Aorta (tissue), 5 donors: ENCODE measurements around the gene PTPN13. TPM values are rescaled to one million over a fixed set of nuclear protein-coding genes. Genes with fewer than 3 reads are reported as not detected.

Experiments
- ATAC-seq: fragments of 200-7000 bp; cut with Tn5 transposase; one replicate; pipeline ENCODE4 v1.9.1; 2022; ENCODE audit warnings: moderate library complexity; ENCODE audit not compliant: low FRiP score
- DNase-seq, 2 donors: peaks; one replicate each; pipeline ENCODE4 v3.0.0-alpha.2; 2020
- H3K27ac ChIP-seq, 2 donors: one replicate each; pipeline ENCODE4 v1.5.1; 2013; ENCODE audit warnings: low read length in 2 of 2, mild to moderate bottlenecking in 2 of 2, moderate library complexity in 2 of 2, control low read depth in 1 of 2, inconsistent platforms in 1 of 2, low read depth in 1 of 2
- H3K27me3 ChIP-seq, 2 donors: one replicate each; pipeline ENCODE4 v1.6.1; 2013; ENCODE audit warnings: control low read depth in 1 of 2, low read length in 1 of 2, mild to moderate bottlenecking in 1 of 2, moderate library complexity in 1 of 2; ENCODE audit not compliant: insufficient read depth in 2 of 2, control insufficient read depth in 1 of 2
- H3K36me3 ChIP-seq, 2 donors: one replicate each; pipeline ENCODE4 v1.6.1; 2013; ENCODE audit warnings: control low read depth in 1 of 2, low read length in 1 of 2, mild to moderate bottlenecking in 1 of 2; ENCODE audit not compliant: insufficient read depth in 2 of 2, control insufficient read depth in 1 of 2
- H3K4me1 ChIP-seq, 2 donors: one replicate each; pipeline ENCODE4 v1.6.1; 2013; ENCODE audit warnings: low read length in 2 of 2, control low read depth in 1 of 2, mild to moderate bottlenecking in 1 of 2, moderate library complexity in 1 of 2; ENCODE audit not compliant: insufficient read depth in 2 of 2, control insufficient read depth in 1 of 2
- H3K4me3 ChIP-seq, 2 donors: one replicate each; pipeline ENCODE4 v1.5.1; 2013; ENCODE audit warnings: low read length in 2 of 2, control low read depth in 1 of 2, mild to moderate bottlenecking in 1 of 2
- H3K9me3 ChIP-seq: one replicate; pipeline ENCODE4 v1.6.1; 2013; ENCODE audit warnings: mild to moderate bottlenecking, low read length; ENCODE audit not compliant: control insufficient read depth
- WGBS, 2 donors: extraction: QIAGEN DNeasy Blood & Tissue Kit; methylation state at CpG; one replicate each; pipeline ENCODE4 v1.1.7; 2013; 5-methylcytosine and 5-hydroxymethylcytosine counted together
- intact Hi-C, 2 donors: fragments of 100-400 bp; cut with DNase I; formaldehyde crosslinking; loops; one replicate each; pipeline versions ENCODE4 v1.14.2 to v1.15.0; 2022
- polyA plus RNA-seq, 2 donors: library from polyadenylated mRNA; stranded (reverse); fragments of 200-250 nt; gene quantifications; one replicate each; pipeline ENCODE4 v1.2.3, GENCODE V29; 2013
- total RNA-seq, 2 donors: library from RNA; stranded (reverse); fragmentation: NEBNext Ultra II Directional; extraction: Animal tissue kit (Norgen Biotek cat#: 25700); gene quantifications; one replicate each; pipeline ENCODE4 v1.2.1, GENCODE V29; 2021
- donor health status: healthy with polysubstance abuse.
- donor health status: Bipolar disorder and iron deficiency.
- donor health status: DM: no; HTN: no; CAD: no.
- donor health status: DM: no; HTN: no; CAD: no.
- donor health status: DM: yes; HTN: yes; CAD: no.

The PTPN13 gene
- total and polyA plus RNA-seq, 4 donors: 1.4 to 30.1 (median 11.4) TPM

DNA sequence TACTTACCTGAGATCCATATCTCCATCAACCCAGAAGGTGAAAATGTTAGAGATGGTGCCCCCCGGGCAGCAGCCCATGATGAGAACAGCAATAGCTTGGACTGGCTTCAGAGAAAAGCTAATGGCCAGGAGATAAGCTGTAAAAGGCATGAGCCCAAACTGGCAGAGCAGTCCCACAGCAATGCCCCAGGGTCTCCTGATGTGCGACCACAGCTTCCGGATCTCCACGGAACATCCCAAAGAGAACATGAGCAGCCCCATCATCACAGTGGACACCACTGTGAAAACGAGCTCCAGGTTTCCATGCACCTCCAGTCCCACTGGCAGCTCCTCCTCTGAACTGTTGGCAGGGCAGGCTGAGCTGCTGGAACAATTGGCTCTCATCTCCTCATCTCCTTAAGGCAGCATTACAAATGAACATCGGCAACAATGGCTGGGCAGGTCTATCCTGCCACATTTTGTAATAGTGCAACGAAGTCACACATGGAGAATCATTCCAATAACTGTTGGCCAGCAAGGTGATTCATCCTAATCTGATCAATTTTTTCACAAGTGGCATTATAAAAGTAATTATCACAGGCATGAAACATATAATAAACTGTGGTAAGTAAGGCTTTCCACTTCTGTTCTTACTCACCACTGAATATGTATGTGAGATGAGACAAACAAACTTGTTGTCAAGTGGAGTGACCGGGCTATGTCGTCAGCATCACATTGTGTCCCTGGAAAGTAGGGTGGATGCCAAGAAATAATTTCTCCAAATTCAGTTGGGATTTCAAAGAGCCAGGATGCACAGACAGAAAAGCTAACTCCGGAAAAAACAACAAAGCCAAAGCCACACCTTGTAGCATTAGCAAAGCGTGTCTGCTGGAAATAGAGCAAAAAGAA, 254.9 kb downstream of the PTPN13 start, which contains the start of gene SLC10A6:
TSS of gene SLC10A6 (minus strand) at position 653 of the 888 bp plus-strand sequence. CDS start at position 384, 269 bp downstream.
- intact Hi-C loops: no loop called here
- no peak for DNase-seq
- H3K4me3 ChIP-seq: no peak within 1 kb of the TSS
- no peak within 1 kb of the TSS for H3K27ac ChIP-seq
- H3K27me3 ChIP-seq: no peaks in the 10 kb centered on the region
- H3K9me3 ChIP-seq: peaks cover 2% of the 10 kb centered on the region
- 44 to 47% methylated on average over 11 of the region's 11 CpGs for WGBS, 2 donors
- no peaks in the 10 kb centered on the region for H3K36me3 ChIP-seq
- H3K4me1 ChIP-seq: no peaks in the 10 kb centered on the region
- peak; percentile 37 for ATAC-seq

DNA sequence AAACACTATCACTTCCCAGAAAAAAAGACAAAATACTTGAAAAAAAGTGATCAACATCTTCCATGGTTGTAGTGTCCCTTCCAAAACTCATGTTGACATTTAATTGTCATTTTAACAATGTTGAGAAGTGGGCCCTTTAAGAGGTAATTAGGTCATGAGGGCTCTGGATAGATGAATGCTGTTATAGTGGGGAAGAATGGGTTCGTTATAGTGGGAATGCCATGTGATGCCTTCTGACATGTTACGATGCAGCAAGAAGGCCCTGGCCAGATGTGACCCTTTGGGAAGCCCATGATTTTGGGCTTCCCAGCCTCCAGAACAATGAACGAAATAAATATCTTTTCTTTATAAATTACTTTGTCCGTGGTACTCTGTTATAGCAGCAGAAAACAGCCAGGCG, 259.1 kb downstream of the PTPN13 start:
- ATAC-seq (no peak), DNase-seq (no peak)
- H3K27ac ChIP-seq: no peak overlapping the region
- no peaks in the 10 kb centered on the region for H3K4me1 ChIP-seq
- H3K36me3 ChIP-seq: no peaks in the 10 kb centered on the region
- H3K9me3 ChIP-seq: no peaks in the 10 kb centered on the region
- H3K27me3 ChIP-seq: no peaks in the 10 kb centered on the region
- WGBS, 2 donors: 88 to 96% methylated on average over 5 of the region's 5 CpGs
- intact Hi-C loops: no loop called here
- no peak overlapping the region for H3K4me3 ChIP-seq

DNA sequence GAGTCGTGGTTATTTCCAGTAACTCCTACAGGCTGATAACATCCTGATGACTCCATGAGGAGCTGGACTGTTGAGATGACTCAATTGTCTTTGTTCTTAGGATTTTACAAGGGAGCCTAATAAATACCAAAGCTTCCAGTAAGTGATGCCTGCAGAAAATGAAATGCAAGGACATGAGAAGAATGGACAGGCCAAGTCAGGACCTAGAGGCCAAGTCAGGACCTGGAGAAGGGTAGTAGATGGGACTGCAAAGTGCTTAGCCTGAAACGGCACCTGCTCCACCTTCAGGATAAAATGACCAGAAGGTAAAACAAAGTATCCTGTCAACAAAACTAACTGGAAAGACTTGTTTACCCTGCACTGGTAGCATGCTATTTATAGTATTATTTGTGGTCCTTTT, 261.5 kb downstream of the PTPN13 start:
- Histone ChIP-seq H3K4me1 (no peaks in the 10 kb centered on the region), H3K9me3 (no peaks in the 10 kb centered on the region), H3K36me3 (no peaks in the 10 kb centered on the region), H3K27ac (no peak overlapping the region), H3K4me3 (no peak overlapping the region), H3K27me3 (no peaks in the 10 kb centered on the region)
- ATAC-seq (no peak), DNase-seq (no peak)
- WGBS, 2 donors: 84 to 85% methylated on average over 2 of the region's 2 CpGs
- intact Hi-C loops: no loop called here

DNA sequence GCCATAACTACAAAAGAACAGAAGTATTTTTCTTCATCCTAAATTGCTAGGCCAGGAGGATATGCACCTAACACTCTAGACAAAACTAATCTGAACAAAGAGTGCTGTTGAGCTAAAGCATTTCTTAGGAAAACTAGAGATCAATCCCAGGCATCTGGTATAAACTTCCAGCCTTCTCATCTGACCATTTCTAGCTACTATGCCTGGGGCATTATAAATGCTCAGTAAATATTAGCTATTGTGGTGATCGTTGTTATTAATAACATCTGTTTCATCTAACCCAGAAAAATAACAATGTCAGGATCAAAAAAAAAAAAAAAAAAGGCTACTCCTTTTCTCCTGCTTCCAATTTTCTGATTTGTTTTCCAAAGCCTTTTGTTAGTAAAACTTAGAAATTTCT, 262.8 kb downstream of the PTPN13 start:
- H3K27ac ChIP-seq: no peak overlapping the region
- DNase-seq (no peak), ATAC-seq (no peak)
- H3K27me3 ChIP-seq: no peaks in the 10 kb centered on the region
- no peaks in the 10 kb centered on the region for H3K4me1 ChIP-seq
- intact Hi-C loops: no loop called here
- no peaks in the 10 kb centered on the region for H3K9me3 ChIP-seq
- 32 to 46% methylated on average over 1 of the region's 1 CpG for whole genome bisulfite sequencing, 2 donors
- H3K36me3 ChIP-seq: no peaks in the 10 kb centered on the region
- no peak overlapping the region for H3K4me3 ChIP-seq

GRCh38 chr4:86857341-86858052, 263.4 kb downstream of the PTPN13 start:
- no peak for DNase-seq
- H3K4me1 ChIP-seq: no peaks in the 10 kb centered on the region
- H3K36me3 ChIP-seq: no peaks in the 10 kb centered on the region
- no peak for ATAC-seq
- no peak overlapping the region for H3K27ac ChIP-seq
- WGBS, 2 donors: 87 to 88% methylated on average over 8 of the region's 8 CpGs
- H3K4me3 ChIP-seq: no peak overlapping the region
- no peaks in the 10 kb centered on the region for H3K27me3 ChIP-seq
- no peaks in the 10 kb centered on the region for H3K9me3 ChIP-seq
- intact Hi-C loops: no loop called here

Other genes with a start within 250 kb of the PTPN13 start
- gene MAPK10, start 234.3 kb upstream of the PTPN13 start, total RNA-seq: 10 to 100 TPM; 12.4 to 40.0 TPM
- 10 to 100 TPM; 19.9 to 28.3 TPM for gene MAPK10, start 234.3 kb upstream of the PTPN13 start, polyA plus RNA-seq